HepG2 (cell line): Measurements from ENCODE around the gene FAM120B. TPM values are rescaled to one million over a fixed set of nuclear protein-coding genes. Genes with fewer than 3 reads are reported as not detected.

Experiments
- ATF3 ChIP-seq: sonication (generic); formaldehyde crosslinking; IDR thresholded peaks from 2 replicates; pipeline ENCODE4 v1.4.0; 2020; ENCODE audit warnings: missing genetic modification reagents
- GABPB1 ChIP-seq: IDR thresholded peaks from 2 replicates; pipeline ENCODE4 v1.6.1; 2016; ENCODE audit warnings: mild to moderate bottlenecking, missing genetic modification reagents, moderate library complexity, missing compliant biosample characterization
- HDAC6 ChIP-seq: fragments of 200-600 bp; sonication (generic); IDR thresholded peaks from 2 replicates; pipeline ENCODE4 v1.7.0; 2017; ENCODE audit warnings: mild to moderate bottlenecking, antibody characterized with exemption, low read length, low read depth
- HOXA3 ChIP-seq: sonication (generic); formaldehyde crosslinking; IDR thresholded peaks from 2 replicates; pipeline ENCODE4 v1.5.0; 2020; ENCODE audit warnings: missing genetic modification reagents
- KLF15 ChIP-seq: sonication (generic); formaldehyde crosslinking; IDR thresholded peaks from 2 replicates; pipeline ENCODE4 v1.8.1; 2023; ENCODE audit warnings: borderline replicate concordance, mild to moderate bottlenecking, inconsistent platforms, missing genetic modification reagents, mixed read lengths
- POGK ChIP-seq: sonication (generic); formaldehyde crosslinking; conservative IDR thresholded peaks from 2 replicates; pipeline ENCODE4 v1.8.0; 2022; ENCODE audit warnings: mild to moderate bottlenecking, moderate library complexity, missing genetic modification reagents
- PRDM15 ChIP-seq: sonication (generic); formaldehyde crosslinking; IDR thresholded peaks from 2 replicates; pipeline ENCODE4 v1.4.0; 2020; ENCODE audit warnings: missing genetic modification reagents
- SAFB2 ChIP-seq: sonication (generic); formaldehyde crosslinking; IDR thresholded peaks from 2 replicates; pipeline ENCODE4 v1.5.1; 2020; ENCODE audit warnings: missing genetic modification reagents, low read depth, mild to moderate bottlenecking, borderline replicate concordance
- SALL1 ChIP-seq: sonication (generic); formaldehyde crosslinking; IDR thresholded peaks from 2 replicates; pipeline ENCODE4 v1.8.0; 2022; ENCODE audit warnings: mild to moderate bottlenecking, missing genetic modification reagents
- SOX6 ChIP-seq, 2 experiments: fragments of 450-650 bp in 1 of 2; sonication (generic) in 1 of 2; formaldehyde crosslinking in 1 of 2; IDR thresholded peaks; 2 replicates each; pipeline versions ENCODE4 v1.4.0 to v1.6.1; 2017 to 2020; ENCODE audit warnings: antibody characterized with exemption in 1 of 2, mild to moderate bottlenecking in 1 of 2, missing genetic modification reagents in 1 of 2
- STAT5B ChIP-seq: sonication (generic); formaldehyde crosslinking; IDR thresholded peaks from 2 replicates; pipeline ENCODE4 v1.4.0; 2020; ENCODE audit warnings: missing genetic modification reagents
- SUZ12 ChIP-seq: fragments of 150-350 bp; IDR thresholded peaks from 2 replicates; pipeline ENCODE4 v1.6.1; 2014; ENCODE audit warnings: low read depth, low read length
- ZNF18 ChIP-seq: sonication (generic); formaldehyde crosslinking; IDR thresholded peaks from 2 replicates; pipeline ENCODE4 v1.8.0; 2022; ENCODE audit warnings: mild to moderate bottlenecking, missing genetic modification reagents; ENCODE audit not compliant: insufficient replicate concordance
- ZNF570 ChIP-seq: sonication (generic); formaldehyde crosslinking; IDR thresholded peaks from 2 replicates; pipeline ENCODE4 v1.4.0; 2020; ENCODE audit warnings: mild to moderate bottlenecking, missing genetic modification reagents, borderline replicate concordance
- ZNF607 ChIP-seq: sonication (generic); formaldehyde crosslinking; IDR thresholded peaks from 2 replicates; pipeline ENCODE4 v1.5.1; 2020; ENCODE audit warnings: missing genetic modification reagents, mild to moderate bottlenecking, borderline replicate concordance
- ZNF841 ChIP-seq: sonication (generic); formaldehyde crosslinking; IDR thresholded peaks from 2 replicates; pipeline ENCODE4 v1.8.1; 2023; ENCODE audit warnings: missing genetic modification reagents, borderline replicate concordance
- ZNF850 ChIP-seq: sonication (generic); formaldehyde crosslinking; conservative IDR thresholded peaks from 2 replicates; pipeline ENCODE4 v1.9.0; 2021; ENCODE audit warnings: mild to moderate bottlenecking, missing genetic modification reagents
- ZSCAN12 ChIP-seq: sonication (generic); formaldehyde crosslinking; IDR thresholded peaks from 2 replicates; pipeline ENCODE4 v1.9.0; 2021; ENCODE audit warnings: mild to moderate bottlenecking, missing genetic modification reagents
- ZSCAN20 ChIP-seq: sonication (generic); formaldehyde crosslinking; IDR thresholded peaks from 2 replicates; pipeline ENCODE4 v1.4.0; 2020; ENCODE audit warnings: missing genetic modification reagents, mild to moderate bottlenecking, borderline replicate concordance
- ZSCAN30 ChIP-seq: sonication (generic); formaldehyde crosslinking; IDR thresholded peaks from 2 replicates; pipeline ENCODE4 v1.5.0; 2020; ENCODE audit warnings: mild to moderate bottlenecking, missing genetic modification reagents
- polyA plus RNA-seq, 8 experiments: library from polyadenylated mRNA; depleted of rRNA in 3 of 8; stranded (reverse) in 7 of 8; unstranded in 1 of 8; fragments of >200 nt; fragmentation: Illumina TruSeq in 4 of 8; extraction: Trizol in 4 of 8; gene quantifications; 2 replicates each; pipeline versions ENCODE4 v1.2.1 to v1.2.3, GENCODE V29; 2011 to 2016; ENCODE audit warnings: low read depth in 4 of 8, missing spikeins in 1 of 8, mixed read lengths in 1 of 8; ENCODE audit not compliant: insufficient read depth in 1 of 8
- total RNA-seq, 5 experiments: library from RNA; depleted of rRNA; stranded (reverse); fragments of >200 nt; fragmentation: Illumina TruSeq; extraction: Trizol; gene quantifications; 2 replicates each; pipeline ENCODE4 v1.2.3, GENCODE V29; 2016; ENCODE audit warnings: low read depth in 1 of 5

The FAM120B gene
- total and polyA plus RNA-seq, 2 of the 13 experiments (the other 11 are each of a cell fraction or from before 2014, with no cell fraction given) = 9.2 to 10.7 TPM

- TF ChIP-seq ATF3 = no peak
- TF ChIP-seq ZNF18 (CRISPR knock-in tag) = no peak
- no peak for TF ChIP-seq PRDM15
- no peak for TF ChIP-seq SOX6 (IDR thresholded peaks at IDR 0.05)
- TF ChIP-seq SOX6 (CRISPR knock-in tag; IDR thresholded peaks at IDR 0.05) = peak; percentile 91
- TF ChIP-seq KLF15 (CRISPR knock-in tag) = no peak
- TF ChIP-seq SALL1 (CRISPR knock-in tag) = no peak; the same call in 1 of the 2 replicates
- 0 out of 2 replicates have a peak, but pooled peaks have one; percentile 30 for TF ChIP-seq ZSCAN20 (CRISPR knock-in tag)
- TF ChIP-seq ZSCAN30 (CRISPR knock-in tag) = no peak
- TF ChIP-seq ZSCAN12 = no peak
- no peak for TF ChIP-seq ZNF841 (CRISPR knock-in tag)
- TF ChIP-seq ZNF850 (CRISPR knock-in tag) = no peak
- TF ChIP-seq HOXA3 (CRISPR knock-in tag) = peak; percentile 37; the same call in 1 of the 2 replicates
- TF ChIP-seq STAT5B = no peak
- TF ChIP-seq ZNF607 (CRISPR knock-in tag) = no peak
- no peak for TF ChIP-seq ZNF570
- TF ChIP-seq SUZ12 = no peak
- peak; percentile 65 for TF ChIP-seq GABPB1 (CRISPR knock-in tag)
- TF ChIP-seq SAFB2 (CRISPR knock-in tag) = no peak
- TF ChIP-seq POGK (CRISPR knock-in tag) = no peak; the same call in 1 of the 2 replicates
- no peak for TF ChIP-seq HDAC6
Observed at GRCh38 chr6:170295510-170296422, 10.8 kb upstream of the FAM120B start (continued).
